Embryonic facial prominence (tissue), 1 donor: Measurements from ENCODE around the gene IDH3G.

Source experiments
- DNase-seq: peaks from one replicate; pipeline ENCODE4 v3.0.0-alpha.2; 2016; ENCODE audit errors: extremely low spot score

Gene IDH3G

GRCh38 chrX:153816831-153817690, 22.9 kb upstream of the IDH3G start:
- DNase-seq, result no peak

- DNase-seq, result no peak
Measured at GRCh38 chrX:153814591-153815315, 20.6 kb upstream of the IDH3G start.

- DNase-seq, result no peak
Measured at GRCh38 chrX:153813161-153813560, 19.0 kb upstream of the IDH3G start.

GRCh38 chrX:153812220-153812619, 18.0 kb upstream of the IDH3G start:
- DNase-seq, result no peak

GRCh38 chrX:153807976-153808375, 13.8 kb upstream of the IDH3G start:
- DNase-seq, result no peak

GRCh38 chrX:153806999-153807575, 12.9 kb upstream of the IDH3G start:
- DNase-seq, result no peak

- DNase-seq, result no peak
Measured at GRCh38 chrX:153805436-153805835, 11.3 kb upstream of the IDH3G start.

GRCh38 chrX:153804621-153805020, 10.4 kb upstream of the IDH3G start:
- DNase-seq, result no peak

GRCh38 chrX:153804100-153804595, 10.0 kb upstream of the IDH3G start:
- DNase-seq, result no peak

- no peak for DNase-seq
Measured at GRCh38 chrX:153803211-153804099, 9.3 kb upstream of the IDH3G start.

- no peak for DNase-seq
Measured at GRCh38 chrX:153802513-153803045, 8.4 kb upstream of the IDH3G start.

- no peak for DNase-seq
Measured at GRCh38 chrX:153801669-153802068, 7.5 kb upstream of the IDH3G start.

- no peak for DNase-seq
Measured at GRCh38 chrX:153800746-153801145, 6.6 kb upstream of the IDH3G start.

GRCh38 chrX:153800177-153800722, 6.1 kb upstream of the IDH3G start:
- DNase-seq, result no peak

GRCh38 chrX:153799326-153799725, 5.2 kb upstream of the IDH3G start:
- DNase-seq, result no peak

GRCh38 chrX:153797415-153798015, 3.3 kb upstream of the IDH3G start:
- DNase-seq, result no peak

- no peak for DNase-seq
Measured at GRCh38 chrX:153794897-153795816, 982 bp upstream of the IDH3G start.

GRCh38 chrX:153793291-153793690, 884 bp downstream of the IDH3G start:
- no peak for DNase-seq

- DNase-seq, result no peak
Measured at GRCh38 chrX:153792368-153792767, 1.8 kb downstream of the IDH3G start.
